Endodermal cell (in vitro differentiated cells): ENCODE results near the gene PTPA. TPM values are rescaled to one million over a fixed set of nuclear protein-coding genes. Genes with fewer than 3 reads are reported as not detected.

Experiments
- DNase-seq: peaks from one replicate; pipeline ENCODE4 v3.0.0-alpha.2; 2017
- H3K27ac ChIP-seq: 2 replicates; pipeline ENCODE4 v1.5.1; 2013; ENCODE audit warnings: mild to moderate bottlenecking, low read depth, low read length, moderate library complexity
- H3K27me3 ChIP-seq: 2 replicates; pipeline ENCODE4 v1.6.1; 2013; ENCODE audit warnings: mild to moderate bottlenecking, low read length, moderate library complexity; ENCODE audit not compliant: insufficient read depth, control insufficient read depth, poor library complexity, severe bottlenecking
- H3K36me3 ChIP-seq: 2 replicates; pipeline ENCODE4 v1.7.0; 2013; ENCODE audit warnings: mild to moderate bottlenecking, low read length, moderate library complexity; ENCODE audit not compliant: control insufficient read depth, insufficient read depth
- H3K4me1 ChIP-seq: one replicate; pipeline ENCODE4 v1.7.0; 2013; ENCODE audit warnings: low read length; ENCODE audit not compliant: control insufficient read depth, insufficient read depth
- H3K4me3 ChIP-seq: 2 replicates; pipeline ENCODE4 v1.5.1; 2013; ENCODE audit warnings: mild to moderate bottlenecking, low read length, moderate library complexity
- H3K9ac ChIP-seq: 2 replicates; pipeline ENCODE4 v1.6.1; 2013; ENCODE audit warnings: mild to moderate bottlenecking, low read length, moderate library complexity; ENCODE audit not compliant: poor library complexity, severe bottlenecking; ENCODE audit errors: extremely low read depth
- H3K9me3 ChIP-seq: 2 replicates; pipeline ENCODE4 v1.6.1; 2013; ENCODE audit warnings: mild to moderate bottlenecking, low read length, moderate library complexity; ENCODE audit not compliant: control insufficient read depth
- H3K27ac Mint-ChIP-seq: 2 replicates; pipeline ENCODE4 v1.8.0; 2020; ENCODE audit warnings: mixed read lengths
- H3K27me3 Mint-ChIP-seq: 2 replicates; pipeline ENCODE4 v1.8.0; 2021; ENCODE audit warnings: mild to moderate bottlenecking, mixed read lengths; ENCODE audit not compliant: insufficient read depth
- H3K36me3 Mint-ChIP-seq: 2 replicates; pipeline ENCODE4 v1.8.0; 2020; ENCODE audit warnings: low read depth, mixed read lengths
- H3K4me1 Mint-ChIP-seq: 2 replicates; pipeline ENCODE4 v1.8.0; 2020; ENCODE audit warnings: mixed read lengths
- H3K4me3 Mint-ChIP-seq: 2 replicates; pipeline ENCODE4 v1.8.0; 2020; ENCODE audit warnings: mild to moderate bottlenecking, moderate library complexity, mixed read lengths
- H3K9me3 Mint-ChIP-seq: 2 replicates; pipeline ENCODE4 v1.8.0; 2020; ENCODE audit warnings: mild to moderate bottlenecking, mixed read lengths
- CTCF ChIP-seq: fragments of 200-600 bp; sonication (generic); conservative IDR thresholded peaks from 2 replicates; pipeline ENCODE4 v1.5.0; 2021; ENCODE audit warnings: antibody characterized with exemption, mild to moderate bottlenecking
- WGBS, 2 experiments: methylation state at CpG; one replicate each; pipeline versions ENCODE4 v1.1.5 to v1.1.7; 2013; ENCODE audit warnings: missing lambda C conversion rate in 2 of 2, mixed read lengths in 1 of 2; ENCODE audit not compliant: insufficient coverage in 1 of 2, insufficient read length in 1 of 2; 5-methylcytosine and 5-hydroxymethylcytosine counted together
- total RNA-seq, 2 donors: library from RNA; stranded (reverse); fragmentation: NEBNext Ultra II Directional in 1 of 2; extraction: Animal tissue kit (Norgen Biotek cat#: 25700) in 1 of 2; gene quantifications; 2 replicates in 1 of 2; 3 replicates in 1 of 2; pipeline ENCODE4 v1.2.1, GENCODE V29; 2021

Gene PTPA
- total RNA-seq, 2 donors from 2014 or later = 134 to 139 TPM

GRCh38 chr9:129197978-129198318 lies 86.7 kb downstream of the PTPA start:
- no peaks in the 10 kb centered on the region for H3K4me1 ChIP-seq
- no peaks in the 10 kb centered on the region for H3K36me3 ChIP-seq
- Mint-ChIP-seq H3K27ac (no peak overlapping the region), H3K36me3 (no peaks in the 10 kb centered on the region), H3K27me3 (peaks cover 41% of the 10 kb centered on the region), H3K4me1 (peaks cover 13% of the 10 kb centered on the region), H3K4me3 (no peak overlapping the region), H3K9me3 (peaks cover 1% of the 10 kb centered on the region)
- H3K9ac ChIP-seq = no peak overlapping the region
- no peak overlapping the region for H3K4me3 ChIP-seq
- H3K27me3 ChIP-seq = no peaks in the 10 kb centered on the region
- TF ChIP-seq CTCF = no peak
- no peak overlapping the region for H3K27ac ChIP-seq
- DNase-seq = no peak
- no peaks in the 10 kb centered on the region for H3K9me3 ChIP-seq
- 43 to 76% methylated on average over 5 to 8 of the region's 8 CpGs for WGBS, 2 experiments

Other genes starting within 250 kb of the PTPA start
- gene KYAT1, start 229.5 kb upstream of the PTPA start, total RNA-seq = 10 to 100 TPM; 13.6 to 25.3 TPM
- 10 to 100 TPM; 54.6 to 58.7 TPM for gene LRRC8A, start 229.3 kb upstream of the PTPA start, total RNA-seq
- 10 to 100 TPM; 15.2 to 18.0 TPM for gene PHYHD1, start 190.4 kb upstream of the PTPA start, total RNA-seq
- gene DOLK, start 163.8 kb upstream of the PTPA start, total RNA-seq = 10 to 100 TPM; 18.0 to 19.8 TPM
- 10 to 100 TPM; 89.8 to 94.8 TPM for gene NUP188, start 163.7 kb upstream of the PTPA start, total RNA-seq
- gene SH3GLB2, start 83.1 kb upstream of the PTPA start, total RNA-seq = 10 to 100 TPM; 86.9 to 98.1 TPM
- gene MIGA2, start 74.8 kb upstream of the PTPA start, total RNA-seq = 10 to 100 TPM; 41.4 to 41.5 TPM
- 10 to 100 TPM; 30.1 to 30.4 TPM for gene DOLPP1, start 30.3 kb upstream of the PTPA start, total RNA-seq
- gene CRAT, start 622 bp upstream of the PTPA start, total RNA-seq = 10 to 100 TPM; 17.2 to 17.5 TPM
- 1 to 10 TPM; 6.8 to 8.1 TPM for gene IER5L, start 66.8 kb downstream of the PTPA start, total RNA-seq